ENCODE measurements around the gene MARCHF11. TPM values are rescaled to one million over a fixed set of nuclear protein-coding genes. Genes with fewer than 3 reads are reported as not detected.

MARCHF11 gene
- total and polyA plus RNA-seq, 2 of the 8 experiments (the other 6 are each of a cell fraction or from before 2014, with no cell fraction given), result 0.27 to 0.82 TPM

GRCh38 chr5:16169550-16169949 is 10.0 kb downstream of the MARCHF11 start (continued):
- TF ChIP-seq TAF7 (optimal IDR thresholded peaks at IDR 0.05; ENCODE audit: borderline replicate concordance, low read depth, low read length) (no peak), CHD7 (IDR thresholded peaks at IDR 0.05; ENCODE audit: insufficient replicate concordance, low read length) (no peak), MAFK (IDR thresholded peaks at IDR 0.05; ENCODE audit: low read depth, low read length) (no peak), SIRT6 (IDR thresholded peaks at IDR 0.05; ENCODE audit: low read length) (no peak)

Measured in H1 (cell line).